ENCODE results near the gene TMOD1. TPM values are rescaled to one million over a fixed set of nuclear protein-coding genes. Genes with fewer than 3 reads are reported as not detected.

The TMOD1 gene
- total and polyA plus RNA-seq, 2 of the 8 experiments (the other 6 are each of a cell fraction or from before 2014, with no cell fraction given): 0.17 to 0.88 TPM

DNA sequence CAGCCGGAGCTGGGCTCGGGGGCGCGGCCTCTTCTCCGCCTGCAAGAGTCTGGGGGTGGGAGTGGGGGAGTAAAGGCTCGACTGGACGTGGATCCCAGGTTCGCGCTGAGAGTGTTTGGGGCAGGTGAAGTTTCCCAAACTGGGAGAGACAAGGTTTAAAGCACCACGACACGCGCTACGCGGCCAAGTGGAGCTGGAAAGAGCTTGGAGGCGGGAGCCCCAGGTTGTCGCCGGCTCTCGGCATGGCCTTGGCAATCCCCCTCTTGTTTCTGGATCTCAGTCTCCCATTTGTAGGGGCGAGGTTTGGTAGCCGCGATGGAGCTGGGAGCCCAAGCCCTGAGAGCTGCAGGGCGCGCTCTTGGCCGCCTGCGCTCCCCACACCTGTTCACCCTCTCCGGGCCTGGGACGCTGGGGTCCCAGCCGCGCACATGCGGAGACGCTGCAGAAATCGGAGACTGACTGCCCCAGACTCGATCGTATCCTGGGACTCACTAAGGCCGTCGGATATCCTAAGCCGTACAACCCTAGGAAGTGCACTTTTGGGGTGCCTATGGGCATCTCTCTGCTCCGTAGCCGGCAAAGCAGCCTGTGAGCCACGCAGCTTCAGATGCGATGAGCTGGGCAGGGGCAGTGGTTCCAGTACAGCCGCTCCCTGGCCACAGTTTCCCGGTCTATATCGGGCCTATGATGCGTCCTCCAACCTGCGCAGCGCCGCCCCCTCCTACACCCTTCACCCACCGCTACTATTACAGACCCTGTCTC, 937 bp downstream of the TMOD1 start:
- POLR2A ChIA-PET (ENCODE audit: partially characterized antibody): interaction anchor here (0.7 to 2.0 kb wide), 6 partner anchors 19 to 96 kb away, joined by 3 to 6 read pairs (median 4); no protein-coding TSS in a partner anchor
- Histone ChIP-seq H2BK15ac (ENCODE audit: low read length) (peak overlapping the region; percentile 46; the same call in 1 of the 2 replicates), H3K4me3 (ENCODE audit: extremely low read depth in 1 of 4, insufficient read depth in 2 of 4, low read depth in 3 of 4, low read length in 4 of 4) (peak overlapping the region; percentile 38 to 69 (median 57)), H3K79me2 (ENCODE audit: control insufficient read depth in 1 of 2, insufficient read depth in 2 of 2, low read length in 2 of 2) (no peaks in the 10 kb centered on the region), H4K91ac (replicated peaks; ENCODE audit: insufficient read length, low read length) (no peak overlapping the region), H2AK5ac (ENCODE audit: low read depth, low read length) (no peak overlapping the region), H3K4ac (replicated peaks; ENCODE audit: insufficient read length, low read depth, low read length) (no peak overlapping the region), H3K9me3 (ENCODE audit: insufficient read depth in 2 of 2, low read depth in 1 of 2, low read length in 1 of 2) (peaks cover 0 to 10% of the 10 kb centered on the region in 2 experiments; a peak in 1 of 4 replicates), H3K14ac (ENCODE audit: insufficient read length) (no peak overlapping the region), H3K18ac (ENCODE audit: extremely low read depth, low read length) (no peak overlapping the region; the same call in 1 of the 2 replicates), H3K27me3 (replicated peaks in 1 of 4; ENCODE audit: control insufficient read depth in 3 of 4, extremely low read depth in 1 of 4, insufficient read depth in 3 of 4, low read length in 3 of 4) (peaks cover 39 to 60% (median 50%) of the 10 kb centered on the region in 4 experiments), H2AFZ (ENCODE audit: low read length) (peak overlapping the region; percentile 74), H3K9ac (replicated peaks in 1 of 4; ENCODE audit: extremely low read depth in 1 of 4, low read depth in 3 of 4, low read length in 3 of 4) (no peak overlapping the region), H3K56ac (replicated peaks; ENCODE audit: insufficient read length, low read depth, low read length) (no peak overlapping the region), H3K36me3 (ENCODE audit: control insufficient read depth in 2 of 4, insufficient read depth in 4 of 4, low read length in 3 of 4) (no peaks in the 10 kb centered on the region), H4K8ac (ENCODE audit: extremely low read depth, insufficient read depth, low read length) (0 out of 2 replicates have a peak overlapping the region, but pooled peaks have one; percentile 12), H2BK120ac (replicated peaks; ENCODE audit: low read depth, low read length) (no peak overlapping the region), H3K79me1 (ENCODE audit: low read depth, low read length) (no peaks in the 10 kb centered on the region), H3K23me2 (ENCODE audit: low read depth, low read length) (peaks cover 15% of the 10 kb centered on the region), H3K23ac (ENCODE audit: insufficient read length) (no peak overlapping the region), H2BK20ac (ENCODE audit: low read length) (no peak overlapping the region), H4K20me1 (replicated peaks in 1 of 2; ENCODE audit: control insufficient read depth in 1 of 2, insufficient read depth in 2 of 2, low read length in 2 of 2) (no peaks in the 10 kb centered on the region), H3K4me2 (ENCODE audit: insufficient read depth in 1 of 2, low read depth in 2 of 2, low read length in 2 of 2) (peak overlapping the region; percentile 93 to 98), H3K27ac (ENCODE audit: low read depth, low read length) (no peak overlapping the region), H4K5ac (ENCODE audit: insufficient read length, low read depth, low read length) (no peak overlapping the region), H3K4me1 (replicated peaks in 1 of 4; ENCODE audit: control insufficient read depth in 3 of 4, insufficient read depth in 4 of 4, low read length in 3 of 4) (peaks cover 0 to 6% (median 5%) of the 10 kb centered on the region in 4 experiments; a peak in 5 of 7 replicates), H2BK5ac (ENCODE audit: low read depth, low read length) (no peak overlapping the region), H2BK12ac (ENCODE audit: low read depth, low read length) (peak overlapping the region; percentile 55; the same call in 1 of the 2 replicates)
- CTCF ChIA-PET (ENCODE audit: partially characterized antibody): interaction anchor here (0.7 to 6.0 kb wide), 25 partner anchors 9 to 645 kb away, joined by 3 to 53 read pairs (median 5); no protein-coding TSS in a partner anchor
- FAIRE-seq (no peak), DNase-seq (ENCODE audit: low read depth in 1 of 2, low spot score in 2 of 2) (peak; percentile 9 to 75)
- 3% methylated on average over 46 of the region's 49 CpGs; no CpG with 5 or more reads in 1 of the 2 experiments for WGBS, 2 experiments (ENCODE audit: extremely low coverage in 1 of 2, insufficient coverage in 1 of 2, insufficient read length in 1 of 2, insufficient replicate concordance in 2 of 2, low coverage in 1 of 2, low lambda C conversion rate in 2 of 2, missing lambda C conversion rate in 1 of 2)
- TF ChIP-seq MAFK (IDR thresholded peaks at IDR 0.05; ENCODE audit: low read depth, low read length) (no peak), CTBP2 (IDR thresholded peaks at IDR 0.05; ENCODE audit: borderline replicate concordance, insufficient read depth, insufficient read length, low read length) (peak; percentile 74), RAD21 (IDR thresholded peaks at IDR 0.05 in 1 of 2, conservative IDR thresholded peaks at IDR 0.05 in 1 of 2; ENCODE audit: low read depth in 2 of 2, low read length in 2 of 2) (no peak), TEAD4 (IDR thresholded peaks at IDR 0.05; ENCODE audit: low read depth, low read length) (no peak), YY1 (IDR thresholded peaks at IDR 0.05; ENCODE audit: low read depth, low read length) (no peak), SIN3A (conservative IDR thresholded peaks at IDR 0.05 in 1 of 2, IDR thresholded peaks at IDR 0.05 in 1 of 2; ENCODE audit: low read depth in 1 of 2, low read length in 2 of 2) (no peak), RNF2 (IDR thresholded peaks at IDR 0.05; ENCODE audit: borderline replicate concordance, low read depth, low read length, missing control alignments, poor library complexity, severe bottlenecking) (peak; percentile 17), EP300 (IDR thresholded peaks at IDR 0.05; ENCODE audit: borderline replicate concordance in 1 of 2, low read depth in 2 of 2, low read length in 2 of 2) (no peak), CBX5 (IDR thresholded peaks at IDR 0.05; ENCODE audit: low read depth, low read length) (no peak)

All from H1 (cell line).